K562 (cell line): ENCODE measurements around the gene NLRP12. TPM values are rescaled to one million over a fixed set of nuclear protein-coding genes. Genes with fewer than 3 reads are reported as not detected.
A peak's percentile ranks its signal among the peaks of the same experiment; 100 is the strongest.

Source experiments
- CHD1 ChIP-seq: fragments of 200-600 bp; sonication (generic); IDR thresholded peaks from one replicate; pipeline ENCODE4 v1.6.1; 2012; ENCODE audit warnings: mild to moderate bottlenecking, moderate library complexity, low read length, inconsistent platforms
- ETV6 ChIP-seq, 3 experiments: fragments of 150-350 bp in 1 of 3; sonication (generic) in 1 of 3; formaldehyde crosslinking in 1 of 3; IDR thresholded peaks; 2 replicates each; pipeline versions ENCODE4 v1.6.1 to v1.8.0; 2014 to 2022; ENCODE audit warnings: borderline replicate concordance in 2 of 3, low read depth in 2 of 3, antibody characterized with exemption in 1 of 3, low read length in 1 of 3, mild to moderate bottlenecking in 1 of 3, missing genetic modification reagents in 1 of 3
- HDAC3 ChIP-seq: fragments of 450-650 bp; IDR thresholded peaks from 2 replicates; pipeline ENCODE4 v1.6.1; 2018; ENCODE audit warnings: borderline replicate concordance, mild to moderate bottlenecking, moderate library complexity; ENCODE audit not compliant: partially characterized antibody
- HMGN3 ChIP-seq: IDR thresholded peaks from 2 replicates; pipeline ENCODE4 v1.6.1; 2011; ENCODE audit warnings: borderline replicate concordance, low read depth, mild to moderate bottlenecking, mixed read lengths, low read length; ENCODE audit not compliant: insufficient read length; ENCODE audit errors: extremely low read depth
- JUNB ChIP-seq: fragments of 450-650 bp; formaldehyde crosslinking; conservative IDR thresholded peaks from 2 replicates; pipeline ENCODE4 v1.4.0; 2020; ENCODE audit warnings: mild to moderate bottlenecking
- LEF1 ChIP-seq: fragments of 450-650 bp; IDR thresholded peaks from 2 replicates; pipeline ENCODE4 v1.6.1; 2016; ENCODE audit warnings: mild to moderate bottlenecking
- MAX ChIP-seq: sonication (generic); formaldehyde crosslinking; IDR thresholded peaks from 2 replicates; pipeline ENCODE4 v1.9.0; 2022; ENCODE audit warnings: mild to moderate bottlenecking, missing genetic modification reagents
- MTA1 ChIP-seq: fragments of 450-650 bp; IDR thresholded peaks from 2 replicates; pipeline ENCODE4 v1.6.1; 2017; ENCODE audit warnings: borderline replicate concordance
- MTA2 ChIP-seq: fragments of 450-650 bp; IDR thresholded peaks from 2 replicates; pipeline ENCODE4 v1.6.1; 2016; ENCODE audit warnings: low read depth
- NBN ChIP-seq: fragments of 450-650 bp; IDR thresholded peaks from 2 replicates; pipeline ENCODE4 v1.6.1; 2016; ENCODE audit warnings: low read depth, mild to moderate bottlenecking
- NFRKB ChIP-seq: fragments of 450-650 bp; IDR thresholded peaks from 2 replicates; pipeline ENCODE4 v1.6.1; 2016; ENCODE audit warnings: low read depth
- NRF1 ChIP-seq, 2 experiments: fragments of 450-650 bp; IDR thresholded peaks in 1 of 2; conservative IDR thresholded peaks in 1 of 2; 2 replicates each; pipeline ENCODE4 v1.6.1; 2014; ENCODE audit warnings: mild to moderate bottlenecking in 2 of 2
- PHF21A ChIP-seq: fragments of 450-650 bp; IDR thresholded peaks from 2 replicates; pipeline ENCODE4 v1.6.1; 2017; ENCODE audit warnings: low read depth, borderline replicate concordance
- SAP30 ChIP-seq: fragments of 200-600 bp; sonication (generic); IDR thresholded peaks from 2 replicates; pipeline ENCODE4 v1.6.1; 2012; ENCODE audit warnings: borderline replicate concordance, low read depth, mild to moderate bottlenecking, moderate library complexity, low read length, control low read depth, inconsistent platforms; ENCODE audit not compliant: insufficient read depth, poor library complexity, severe bottlenecking
- SMAD4 ChIP-seq: fragments of 250-450 bp; sonication (Bioruptor Pico); conservative IDR thresholded peaks from 2 replicates; pipeline ENCODE4 v1.8.0; 2021; ENCODE audit warnings: inconsistent platforms, mild to moderate bottlenecking, moderate library complexity
- TEAD1 ChIP-seq, 2 experiments: fragments of 450-650 bp in 1 of 2; sonication (generic) in 1 of 2; formaldehyde crosslinking; IDR thresholded peaks; 2 replicates each; pipeline versions ENCODE4 v1.4.0 to v1.8.0; 2020 to 2022; ENCODE audit warnings: mild to moderate bottlenecking in 2 of 2, missing genetic modification reagents in 1 of 2
- ZNF175 ChIP-seq: fragments of 200-800 bp; sonication (Bioruptor generic); IDR thresholded peaks from 2 replicates; pipeline ENCODE4 v1.6.1; 2016; ENCODE audit warnings: low read depth, mild to moderate bottlenecking, missing genetic modification characterization, missing compliant biosample characterization
- ZNF232 ChIP-seq: sonication (generic); formaldehyde crosslinking; IDR thresholded peaks from 2 replicates; pipeline ENCODE4 v1.8.0; 2022; ENCODE audit warnings: mild to moderate bottlenecking, missing genetic modification reagents
- ZNF431 ChIP-seq: sonication (generic); formaldehyde crosslinking; IDR thresholded peaks from 2 replicates; pipeline ENCODE4 v1.8.0; 2022; ENCODE audit warnings: mild to moderate bottlenecking, missing genetic modification reagents
- polyA plus RNA-seq, 8 experiments: library from polyadenylated mRNA; depleted of rRNA in 4 of 8; stranded (reverse) in 5 of 8; unstranded in 3 of 8; fragments of >200 nt; fragmentation: Nextera tagmentation in 2 of 8; fragmentation: Illumina TruSeq in 1 of 8; extraction: Ambion mirVana in 2 of 8; extraction: Trizol in 1 of 8; gene quantifications; 2 replicates each; pipeline versions ENCODE4 v1.2.1 to v1.2.3, GENCODE V29; 2011 to 2014; ENCODE audit warnings: inconsistent platforms in 1 of 8, missing spikeins in 1 of 8
- total RNA-seq, 7 experiments: library from RNA; depleted of rRNA in 6 of 7; stranded (reverse); fragments of >200 nt in 6 of 7; fragmentation: Illumina TruSeq in 2 of 7; extraction: Trizol in 2 of 7; gene quantifications; 2 replicates each; pipeline versions ENCODE4 v1.2.1 to v1.2.3, GENCODE V29; 2011 to 2021; ENCODE audit warnings: low replicate concordance in 1 of 7
- TF ChIP-seq, protein P1 (sequence below), 2 experiments: fragments of 200-800 bp in 1 of 2; sonication (Bioruptor generic) in 1 of 2; sonication (generic) in 1 of 2; formaldehyde crosslinking in 1 of 2; IDR thresholded peaks in 1 of 2; conservative IDR thresholded peaks in 1 of 2; 2 replicates each; pipeline versions ENCODE4 v1.5.0 to v1.6.1; 2016 to 2020; ENCODE audit warnings: missing compliant biosample characterization in 1 of 2, missing genetic modification characterization in 1 of 2, missing genetic modification reagents in 1 of 2

Gene NLRP12
- total and polyA plus RNA-seq, 9 of the 15 experiments (the other 6 are each of a cell fraction or from before 2014, with no cell fraction given), result not detected

DNA sequence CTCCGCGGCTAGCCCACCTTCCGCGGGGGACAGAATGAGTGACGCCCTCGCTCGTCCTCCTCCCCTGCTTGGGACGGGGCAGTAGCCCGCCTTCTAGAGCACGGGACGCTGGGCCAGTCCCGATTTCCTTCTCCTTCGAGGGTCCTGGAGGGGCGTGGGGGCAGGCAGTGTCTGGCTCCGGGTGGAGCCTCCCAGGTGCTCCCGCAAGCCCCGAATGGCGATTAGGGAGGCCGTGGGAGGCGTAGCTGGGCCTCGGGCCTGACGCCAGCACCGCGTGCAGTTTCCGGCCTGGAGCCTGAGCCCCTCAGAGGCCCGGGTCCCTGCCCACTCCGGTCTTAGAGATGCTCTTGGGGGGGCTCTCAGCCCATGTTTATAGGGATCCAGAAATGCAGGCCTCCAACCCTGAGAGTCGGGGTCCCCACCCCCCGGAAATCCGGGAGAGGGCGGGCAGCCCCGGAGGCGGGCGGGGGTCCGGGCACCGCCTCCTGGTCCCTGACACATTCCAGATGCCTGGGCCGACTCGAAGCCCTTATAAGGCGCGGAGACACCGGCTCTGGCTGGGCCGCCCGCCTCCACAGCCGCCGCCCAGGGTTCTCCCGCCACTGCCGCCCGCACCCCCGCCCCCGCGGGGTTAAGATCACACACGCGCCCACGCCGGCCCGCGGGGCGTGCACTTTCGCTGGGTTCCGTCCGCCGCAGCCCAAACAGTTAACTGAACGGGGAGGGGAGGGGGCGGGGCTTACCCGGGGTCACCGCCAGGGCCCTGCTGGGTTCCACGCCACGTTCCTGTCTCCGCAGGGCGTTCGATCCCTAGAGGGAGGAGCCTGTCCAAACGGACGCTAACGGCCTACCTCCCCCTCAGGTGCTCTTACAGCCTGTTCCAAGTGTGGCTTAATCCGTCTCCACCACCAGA lies 45.0 kb upstream of the NLRP12 start (continued):
- TF ChIP-seq MTA2 (peak; percentile 47; the same call in 1 of the 2 replicates), NRF1 (conservative IDR thresholded peaks at IDR 0.05 in 1 of 2, IDR thresholded peaks at IDR 0.05 in 1 of 2) (peak; percentile 61 to 71), ZNF175 (CRISPR knock-in tag) (peak; percentile 74; the same call in 1 of the 2 replicates), SMAD4 (CRISPR knock-in tag) (peak; percentile 94), NBN (peak; percentile 83; the same call in 1 of the 2 replicates), LEF1 (peak; percentile 63; the same call in 1 of the 2 replicates), TEAD1 (CRISPR knock-in tag; IDR thresholded peaks at IDR 0.05) (peak; percentile 18 to 44; a peak in 1 of 4 replicates), MTA1 (0 out of 2 replicates have a peak, but pooled peaks have one; percentile 71), ZNF232 (no peak), ZNF431 (CRISPR knock-in tag) (0 out of 2 replicates have a peak, but pooled peaks have one; percentile 59), CHD1 (peak; percentile 57), PHF21A (peak; percentile 92; the same call in 1 of the 2 replicates), ETV6 (IDR thresholded peaks at IDR 0.05; ENCODE audit: borderline replicate concordance in 1 of 2, low read depth in 2 of 2, low read length in 1 of 2) (peak in 1 of 2 experiments; percentile 44; a peak in 1 of 4 replicates), ETV6 (CRISPR knock-in tag; IDR thresholded peaks at IDR 0.05; ENCODE audit: borderline replicate concordance) (no peak), NFRKB (0 out of 2 replicates have a peak, but pooled peaks have one; percentile 37), HDAC3 (peak; percentile 74), HMGN3 (peak; percentile 96), MAX (CRISPR knock-in tag) (peak; percentile 84), JUNB (CRISPR knock-in tag) (no peak), SAP30 (peak; percentile 50)
- TF ChIP-seq, protein P1, sequence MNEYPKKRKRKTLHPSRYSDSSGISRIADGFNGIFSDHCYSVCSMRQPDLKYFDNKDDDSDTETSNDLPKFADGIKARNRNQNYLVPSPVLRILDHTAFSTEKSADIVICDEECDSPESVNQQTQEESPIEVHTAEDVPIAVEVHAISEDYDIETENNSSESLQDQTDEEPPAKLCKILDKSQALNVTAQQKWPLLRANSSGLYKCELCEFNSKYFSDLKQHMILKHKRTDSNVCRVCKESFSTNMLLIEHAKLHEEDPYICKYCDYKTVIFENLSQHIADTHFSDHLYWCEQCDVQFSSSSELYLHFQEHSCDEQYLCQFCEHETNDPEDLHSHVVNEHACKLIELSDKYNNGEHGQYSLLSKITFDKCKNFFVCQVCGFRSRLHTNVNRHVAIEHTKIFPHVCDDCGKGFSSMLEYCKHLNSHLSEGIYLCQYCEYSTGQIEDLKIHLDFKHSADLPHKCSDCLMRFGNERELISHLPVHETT (CRISPR knock-in tag; conservative IDR thresholded peaks at IDR 0.05 in 1 of 2, IDR thresholded peaks at IDR 0.05 in 1 of 2), result peak in 1 of 2 experiments; percentile 40; a peak in 1 of 4 replicates
